Frontal cortex (tissue), 1 donor: Measurements from ENCODE around the gene DSC1. TPM values are rescaled to one million over a fixed set of nuclear protein-coding genes. Genes with fewer than 3 reads are reported as not detected.

Source experiments
- total RNA-seq: library from RNA; depleted of rRNA; stranded (reverse); fragments of >200 nt; gene quantifications from one replicate; pipeline ENCODE4 v1.2.3, GENCODE V29; 2014

Gene DSC1
- total RNA-seq, 1 donor from 2014 or later, result not detected

Other genes starting within 250 kb of the DSC1 start
- 0.82 TPM for gene DSC3, start 120.1 kb downstream of the DSC1 start, total RNA-seq
- gene DSC2, start 60.4 kb downstream of the DSC1 start, total RNA-seq, result 5.3 TPM
- under 0.01 TPM for gene DSG1, start 155.3 kb upstream of the DSC1 start, total RNA-seq
- under 0.01 TPM for gene DSG4, start 213.9 kb upstream of the DSC1 start, total RNA-seq